Prostate gland (tissue), 2 donors: ENCODE measurements around the gene CSPG4.

ENCODE experiments used
- POLR2A ChIP-seq: fragments of 450-650 bp; IDR thresholded peaks from one replicate; pipeline ENCODE4 v1.6.1; 2016; ENCODE audit warnings: antibody characterized with exemption, mild to moderate bottlenecking
- TF ChIP-seq, protein P1 (sequence below), 4 experiments: fragments of 200-600 bp in 2 of 4; fragments of 450-650 bp in 2 of 4; sonication (generic) in 2 of 4; IDR thresholded peaks; 1 replicate in 3 of 4; 2 replicates in 1 of 4; pipeline ENCODE4 v1.5.1; 2016 to 2019; ENCODE audit warnings: antibody characterized with exemption in 4 of 4, mild to moderate bottlenecking in 2 of 4, moderate library complexity in 2 of 4

DNA sequence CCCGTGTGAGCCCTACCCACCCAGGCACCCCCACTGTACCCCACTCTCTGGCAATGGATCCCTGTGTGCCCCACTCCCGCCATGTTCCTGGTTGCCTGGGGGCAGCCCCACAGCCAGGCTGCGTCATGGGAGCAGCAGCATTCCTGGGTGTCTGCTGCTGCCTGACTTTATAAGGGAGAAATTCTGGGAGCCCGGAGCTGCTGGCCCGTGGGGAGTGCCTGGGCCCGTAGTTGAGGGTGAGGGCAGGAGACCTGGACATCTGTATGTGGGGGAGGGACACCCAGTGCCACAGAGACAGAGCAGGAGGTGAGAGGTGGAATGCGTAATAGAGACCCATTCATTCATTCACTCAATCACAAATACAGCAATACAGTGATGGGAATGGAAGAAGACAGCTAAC lies 15.1 kb downstream of the CSPG4 start:
- TF ChIP-seq POLR2A: no peak
- TF ChIP-seq, protein P1, sequence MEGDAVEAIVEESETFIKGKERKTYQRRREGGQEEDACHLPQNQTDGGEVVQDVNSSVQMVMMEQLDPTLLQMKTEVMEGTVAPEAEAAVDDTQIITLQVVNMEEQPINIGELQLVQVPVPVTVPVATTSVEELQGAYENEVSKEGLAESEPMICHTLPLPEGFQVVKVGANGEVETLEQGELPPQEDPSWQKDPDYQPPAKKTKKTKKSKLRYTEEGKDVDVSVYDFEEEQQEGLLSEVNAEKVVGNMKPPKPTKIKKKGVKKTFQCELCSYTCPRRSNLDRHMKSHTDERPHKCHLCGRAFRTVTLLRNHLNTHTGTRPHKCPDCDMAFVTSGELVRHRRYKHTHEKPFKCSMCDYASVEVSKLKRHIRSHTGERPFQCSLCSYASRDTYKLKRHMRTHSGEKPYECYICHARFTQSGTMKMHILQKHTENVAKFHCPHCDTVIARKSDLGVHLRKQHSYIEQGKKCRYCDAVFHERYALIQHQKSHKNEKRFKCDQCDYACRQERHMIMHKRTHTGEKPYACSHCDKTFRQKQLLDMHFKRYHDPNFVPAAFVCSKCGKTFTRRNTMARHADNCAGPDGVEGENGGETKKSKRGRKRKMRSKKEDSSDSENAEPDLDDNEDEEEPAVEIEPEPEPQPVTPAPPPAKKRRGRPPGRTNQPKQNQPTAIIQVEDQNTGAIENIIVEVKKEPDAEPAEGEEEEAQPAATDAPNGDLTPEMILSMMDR (IDR thresholded peaks at IDR 0.05): no peak
